Prostate gland (tissue), 2 donors: Measurements from ENCODE around the gene AUTS2.

Experiments
- POLR2A ChIP-seq: fragments of 450-650 bp; IDR thresholded peaks from one replicate; pipeline ENCODE4 v1.6.1; 2016; ENCODE audit warnings: antibody characterized with exemption, mild to moderate bottlenecking
- POLR2AphosphoS5 ChIP-seq: sonication (generic); formaldehyde crosslinking; IDR thresholded peaks from one replicate; pipeline ENCODE4 v1.6.1; 2017; ENCODE audit warnings: antibody characterized with exemption
- TF ChIP-seq, protein P1 (sequence below), 4 experiments: fragments of 200-600 bp in 2 of 4; fragments of 450-650 bp in 2 of 4; sonication (generic) in 2 of 4; IDR thresholded peaks; 1 replicate in 3 of 4; 2 replicates in 1 of 4; pipeline ENCODE4 v1.5.1; 2016 to 2019; ENCODE audit warnings: antibody characterized with exemption in 4 of 4, mild to moderate bottlenecking in 2 of 4, moderate library complexity in 2 of 4

DNA sequence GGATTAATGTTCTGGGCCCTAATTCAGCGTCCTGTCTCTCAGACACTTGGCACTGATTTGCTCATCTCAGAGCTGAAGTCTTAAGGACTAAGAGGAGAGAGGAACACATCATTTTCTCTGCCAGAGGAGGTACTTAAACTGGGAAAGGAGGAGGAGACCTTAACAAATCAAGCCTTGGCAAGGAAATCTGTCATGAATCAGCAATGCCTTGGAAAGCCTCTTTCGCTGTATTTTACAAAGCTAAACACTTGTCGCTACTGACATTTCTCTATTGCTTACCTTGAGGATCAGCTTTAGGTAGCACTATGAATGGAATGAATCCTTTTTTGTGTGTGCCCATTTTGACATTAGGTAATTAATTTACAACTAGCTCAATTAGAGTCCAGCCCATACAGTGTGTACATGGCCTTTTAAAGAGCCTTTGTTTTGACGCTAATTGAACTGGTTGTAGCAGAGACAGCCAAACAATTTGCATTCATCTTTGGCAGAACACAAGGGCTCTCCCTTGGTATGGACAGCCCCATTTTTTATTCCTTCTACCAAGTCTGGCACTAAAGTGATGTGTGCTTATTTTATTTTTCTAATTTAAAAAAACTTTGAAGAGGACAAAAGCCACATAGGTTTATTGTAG, 37.4 kb downstream of the AUTS2 start:
- TF ChIP-seq, protein P1, sequence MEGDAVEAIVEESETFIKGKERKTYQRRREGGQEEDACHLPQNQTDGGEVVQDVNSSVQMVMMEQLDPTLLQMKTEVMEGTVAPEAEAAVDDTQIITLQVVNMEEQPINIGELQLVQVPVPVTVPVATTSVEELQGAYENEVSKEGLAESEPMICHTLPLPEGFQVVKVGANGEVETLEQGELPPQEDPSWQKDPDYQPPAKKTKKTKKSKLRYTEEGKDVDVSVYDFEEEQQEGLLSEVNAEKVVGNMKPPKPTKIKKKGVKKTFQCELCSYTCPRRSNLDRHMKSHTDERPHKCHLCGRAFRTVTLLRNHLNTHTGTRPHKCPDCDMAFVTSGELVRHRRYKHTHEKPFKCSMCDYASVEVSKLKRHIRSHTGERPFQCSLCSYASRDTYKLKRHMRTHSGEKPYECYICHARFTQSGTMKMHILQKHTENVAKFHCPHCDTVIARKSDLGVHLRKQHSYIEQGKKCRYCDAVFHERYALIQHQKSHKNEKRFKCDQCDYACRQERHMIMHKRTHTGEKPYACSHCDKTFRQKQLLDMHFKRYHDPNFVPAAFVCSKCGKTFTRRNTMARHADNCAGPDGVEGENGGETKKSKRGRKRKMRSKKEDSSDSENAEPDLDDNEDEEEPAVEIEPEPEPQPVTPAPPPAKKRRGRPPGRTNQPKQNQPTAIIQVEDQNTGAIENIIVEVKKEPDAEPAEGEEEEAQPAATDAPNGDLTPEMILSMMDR (IDR thresholded peaks at IDR 0.05): no peak
- TF ChIP-seq POLR2AphosphoS5 (no peak), POLR2A (no peak)
